ENCODE results near the gene GRHPR. TPM values are rescaled to one million over a fixed set of nuclear protein-coding genes. Genes with fewer than 3 reads are reported as not detected.

Gene GRHPR
- total and polyA plus RNA-seq, 10 of the 15 experiments (the other 5 are each of a cell fraction or from before 2014, with no cell fraction given): 52.4 to 194 (median 126) TPM

GRCh38 chr9:37408933-37409710 lies 13.4 kb upstream of the GRHPR start (continued):
- TF ChIP-seq E2F8 (IDR thresholded peaks at IDR 0.05; ENCODE audit: low read depth, partially characterized antibody): peak; percentile 57
- peak; percentile 96 for TF ChIP-seq ATF7 (IDR thresholded peaks at IDR 0.05; ENCODE audit: low read depth)
- no peak for TF ChIP-seq HSF1 (IDR thresholded peaks at IDR 0.05; ENCODE audit: low read depth, low read length)
- TF ChIP-seq MEF2A (IDR thresholded peaks at IDR 0.05; ENCODE audit: insufficient read depth, low read depth, low read length): peak; percentile 83; the same call in 1 of the 2 replicates
- TF ChIP-seq E4F1 (IDR thresholded peaks at IDR 0.05; ENCODE audit: borderline replicate concordance, partially characterized antibody): peak; percentile 50
- TF ChIP-seq YBX1 (IDR thresholded peaks at IDR 0.05): no peak
- no peak for TF ChIP-seq RFX5 (IDR thresholded peaks at IDR 0.05; ENCODE audit: low read depth, low read length)
- peak; percentile 99 for TF ChIP-seq GATAD2B (conservative IDR thresholded peaks at IDR 0.05; ENCODE audit: low read depth)
- peak; percentile 100 for TF ChIP-seq RELB (IDR thresholded peaks at IDR 0.05; ENCODE audit: low read depth)
- TF ChIP-seq FOXM1 (IDR thresholded peaks at IDR 0.05; ENCODE audit: low read depth, low read length): no peak
- TF ChIP-seq CTCF (IDR thresholded peaks at IDR 0.05 in 2 of 3, conservative IDR thresholded peaks at IDR 0.05 in 1 of 3; ENCODE audit: control insufficient read depth in 2 of 3, extremely low read depth in 1 of 3, insufficient read depth in 1 of 3, low read depth in 3 of 3, low read length in 3 of 3): peak in 2 of 3 experiments; percentile 11 to 16; a peak in 1 of 6 replicates
- peak; percentile 98 to 99 for TF ChIP-seq EP300 (IDR thresholded peaks at IDR 0.05; ENCODE audit: borderline replicate concordance in 1 of 2, control insufficient read depth in 1 of 2, low read depth in 2 of 2, low read length in 2 of 2)
- no peak for TF ChIP-seq CBX3 (IDR thresholded peaks at IDR 0.05; ENCODE audit: borderline replicate concordance, low read depth)
- TF ChIP-seq ASH2L (IDR thresholded peaks at IDR 0.05; ENCODE audit: borderline replicate concordance, low read depth): no peak
- peak; percentile 59; the same call in 1 of the 2 replicates for TF ChIP-seq USF2 (IDR thresholded peaks at IDR 0.05; ENCODE audit: borderline replicate concordance, low read depth, low read length)

Measured in GM12878 (cell line).